ENCODE measurements around the gene CACNA1E.
A peak's percentile ranks its signal among the peaks of the same experiment; 100 is the strongest.

CACNA1E gene

GRCh38 chr1:181776044-181776443, 292.7 kb downstream of the CACNA1E start:
- no peak overlapping the region for H3K4me2 ChIP-seq (ENCODE audit: insufficient read depth, low read length, poor library complexity, severe bottlenecking)
- no CpG with 5 or more reads among the region's 10 CpGs for WGBS, 2 donors (ENCODE audit: extremely low coverage in 2 of 2, insufficient read length in 2 of 2, insufficient replicate concordance in 1 of 2)
- H3K14ac ChIP-seq (ENCODE audit: low read length), result no peak overlapping the region
- H2BK12ac ChIP-seq (ENCODE audit: low read length), result no peak overlapping the region
- no peak overlapping the region for H4K8ac ChIP-seq (ENCODE audit: low read depth, low read length)
- H3K9ac ChIP-seq (ENCODE audit: low read depth, low read length, poor library complexity), result no peak overlapping the region
- H3K9me3 ChIP-seq (replicated peaks in 1 of 2; ENCODE audit: control insufficient read depth in 2 of 2, insufficient read depth in 1 of 2, low read depth in 1 of 2, low read length in 2 of 2), result no peaks in the 10 kb centered on the region
- H2AK5ac ChIP-seq (ENCODE audit: low read depth, low read length), result no peak overlapping the region
- no peak overlapping the region for H4K91ac ChIP-seq (ENCODE audit: low read depth, low read length, poor library complexity)
- H3K4me3 ChIP-seq (ENCODE audit: low read length in 2 of 2), result no peak overlapping the region
- peaks cover 0 to 12% of the 10 kb centered on the region in 2 donors for H3K4me1 ChIP-seq (ENCODE audit: control insufficient read depth in 2 of 2, insufficient read depth in 1 of 2, low read depth in 1 of 2, low read length in 2 of 2)
- no peak overlapping the region for H3K23ac ChIP-seq (ENCODE audit: low read depth, low read length, poor library complexity)
- H2BK15ac ChIP-seq (ENCODE audit: low read length), result no peak overlapping the region
- DNase-seq (ENCODE audit: low spot score), result no peak
- no peak overlapping the region for H2BK5ac ChIP-seq (ENCODE audit: low read length)
- H2BK120ac ChIP-seq (ENCODE audit: low read depth, low read length), result no peak overlapping the region
- H2AFZ ChIP-seq (ENCODE audit: low read length), result no peak overlapping the region
- H3K4ac ChIP-seq (ENCODE audit: low read length), result no peak overlapping the region
- H3K36me3 ChIP-seq (replicated peaks in 1 of 2; ENCODE audit: control insufficient read depth in 2 of 2, insufficient read depth in 2 of 2, low read length in 2 of 2), result no peaks in the 10 kb centered on the region
- peak overlapping the region; percentile 18 for H3K18ac ChIP-seq (ENCODE audit: low read length)
- H3K27ac ChIP-seq (replicated peaks; ENCODE audit: low read length), result no peak overlapping the region
- no peaks in the 10 kb centered on the region for H3K79me1 ChIP-seq (ENCODE audit: low read depth, low read length)
- H3K27me3 ChIP-seq (ENCODE audit: control insufficient read depth in 3 of 3, insufficient read depth in 3 of 3, low read depth in 1 of 3, low read length in 3 of 3), result no peaks in the 10 kb centered on the region

GRCh38 chr1:181777286-181777685, 294.0 kb downstream of the CACNA1E start:
- Histone ChIP-seq H4K91ac (ENCODE audit: low read depth, low read length, poor library complexity) (no peak overlapping the region), H3K27ac (replicated peaks; ENCODE audit: low read length) (no peak overlapping the region)

GRCh38 chr1:181777812-181778211, 294.5 kb downstream of the CACNA1E start:
- Histone ChIP-seq H3K18ac (ENCODE audit: low read length) (no peak overlapping the region), H2BK15ac (ENCODE audit: low read length) (no peak overlapping the region), H3K79me1 (ENCODE audit: low read depth, low read length) (no peaks in the 10 kb centered on the region), H2BK12ac (ENCODE audit: low read length) (no peak overlapping the region), H3K4me3 (ENCODE audit: low read length in 2 of 2) (no peak overlapping the region), H3K4ac (ENCODE audit: low read length) (no peak overlapping the region), H3K23ac (ENCODE audit: low read depth, low read length, poor library complexity) (no peak overlapping the region), H3K27me3 (ENCODE audit: control insufficient read depth in 3 of 3, insufficient read depth in 3 of 3, low read depth in 1 of 3, low read length in 3 of 3) (no peaks in the 10 kb centered on the region), H3K14ac (ENCODE audit: low read length) (no peak overlapping the region), H3K4me1 (ENCODE audit: control insufficient read depth in 2 of 2, insufficient read depth in 1 of 2, low read depth in 1 of 2, low read length in 2 of 2) (peaks cover 0 to 14% of the 10 kb centered on the region in 2 donors), H3K27ac (replicated peaks; ENCODE audit: low read length) (no peak overlapping the region), H2BK5ac (ENCODE audit: low read length) (no peak overlapping the region), H3K9ac (ENCODE audit: low read depth, low read length, poor library complexity) (no peak overlapping the region), H4K8ac (ENCODE audit: low read depth, low read length) (no peak overlapping the region), H3K36me3 (replicated peaks in 1 of 2; ENCODE audit: control insufficient read depth in 2 of 2, insufficient read depth in 2 of 2, low read length in 2 of 2) (no peaks in the 10 kb centered on the region), H2AK5ac (ENCODE audit: low read depth, low read length) (no peak overlapping the region), H2AFZ (ENCODE audit: low read length) (no peak overlapping the region), H4K91ac (ENCODE audit: low read depth, low read length, poor library complexity) (no peak overlapping the region), H3K9me3 (replicated peaks in 1 of 2; ENCODE audit: control insufficient read depth in 2 of 2, insufficient read depth in 1 of 2, low read depth in 1 of 2, low read length in 2 of 2) (no peaks in the 10 kb centered on the region), H2BK120ac (ENCODE audit: low read depth, low read length) (no peak overlapping the region), H3K4me2 (ENCODE audit: insufficient read depth, low read length, poor library complexity, severe bottlenecking) (no peak overlapping the region)
- no peak for DNase-seq (ENCODE audit: low spot score)
- WGBS, 2 donors (ENCODE audit: extremely low coverage in 2 of 2, insufficient read length in 2 of 2, insufficient replicate concordance in 1 of 2), result no CpG with 5 or more reads among the region's 1 CpG

More at GRCh38 chr1:181777286-181777685, 294.0 kb downstream of the CACNA1E start:
- Histone ChIP-seq H3K18ac (ENCODE audit: low read length) (no peak overlapping the region), H2BK5ac (ENCODE audit: low read length) (no peak overlapping the region), H3K36me3 (replicated peaks in 1 of 2; ENCODE audit: control insufficient read depth in 2 of 2, insufficient read depth in 2 of 2, low read length in 2 of 2) (no peaks in the 10 kb centered on the region), H3K4ac (ENCODE audit: low read length) (no peak overlapping the region), H3K4me3 (ENCODE audit: low read length in 2 of 2) (no peak overlapping the region), H4K8ac (ENCODE audit: low read depth, low read length) (no peak overlapping the region), H3K9me3 (replicated peaks in 1 of 2; ENCODE audit: control insufficient read depth in 2 of 2, insufficient read depth in 1 of 2, low read depth in 1 of 2, low read length in 2 of 2) (no peaks in the 10 kb centered on the region), H3K14ac (ENCODE audit: low read length) (no peak overlapping the region), H3K4me2 (ENCODE audit: insufficient read depth, low read length, poor library complexity, severe bottlenecking) (no peak overlapping the region), H3K27me3 (ENCODE audit: control insufficient read depth in 3 of 3, insufficient read depth in 3 of 3, low read depth in 1 of 3, low read length in 3 of 3) (no peaks in the 10 kb centered on the region), H2AFZ (ENCODE audit: low read length) (no peak overlapping the region), H3K79me1 (ENCODE audit: low read depth, low read length) (no peaks in the 10 kb centered on the region), H3K23ac (ENCODE audit: low read depth, low read length, poor library complexity) (no peak overlapping the region), H2BK12ac (ENCODE audit: low read length) (no peak overlapping the region), H2BK15ac (ENCODE audit: low read length) (no peak overlapping the region), H2AK5ac (ENCODE audit: low read depth, low read length) (no peak overlapping the region), H3K9ac (ENCODE audit: low read depth, low read length, poor library complexity) (no peak overlapping the region), H3K4me1 (ENCODE audit: control insufficient read depth in 2 of 2, insufficient read depth in 1 of 2, low read depth in 1 of 2, low read length in 2 of 2) (peaks cover 0 to 12% of the 10 kb centered on the region in 2 donors), H2BK120ac (ENCODE audit: low read depth, low read length) (no peak overlapping the region)
- WGBS, 2 donors (ENCODE audit: extremely low coverage in 2 of 2, insufficient read length in 2 of 2, insufficient replicate concordance in 1 of 2), result no CpG with 5 or more reads among the region's 2 CpGs
- DNase-seq (ENCODE audit: low spot score), result no peak

GRCh38 chr1:181778640-181779260, 295.4 kb downstream of the CACNA1E start:
- Histone ChIP-seq H3K18ac (ENCODE audit: low read length) (no peak overlapping the region), H2AFZ (ENCODE audit: low read length) (no peak overlapping the region), H4K91ac (ENCODE audit: low read depth, low read length, poor library complexity) (no peak overlapping the region), H3K4me3 (ENCODE audit: low read length in 2 of 2) (no peak overlapping the region), H2BK5ac (ENCODE audit: low read length) (no peak overlapping the region), H2BK12ac (ENCODE audit: low read length) (no peak overlapping the region), H3K9me3 (replicated peaks in 1 of 2; ENCODE audit: control insufficient read depth in 2 of 2, insufficient read depth in 1 of 2, low read depth in 1 of 2, low read length in 2 of 2) (no peaks in the 10 kb centered on the region), H3K27me3 (ENCODE audit: control insufficient read depth in 3 of 3, insufficient read depth in 3 of 3, low read depth in 1 of 3, low read length in 3 of 3) (no peaks in the 10 kb centered on the region), H3K14ac (ENCODE audit: low read length) (no peak overlapping the region), H3K4ac (ENCODE audit: low read length) (no peak overlapping the region), H4K8ac (ENCODE audit: low read depth, low read length) (no peak overlapping the region), H3K23ac (ENCODE audit: low read depth, low read length, poor library complexity) (no peak overlapping the region), H3K9ac (ENCODE audit: low read depth, low read length, poor library complexity) (no peak overlapping the region), H2AK5ac (ENCODE audit: low read depth, low read length) (no peak overlapping the region), H3K4me2 (ENCODE audit: insufficient read depth, low read length, poor library complexity, severe bottlenecking) (no peak overlapping the region), H2BK15ac (ENCODE audit: low read length) (no peak overlapping the region), H3K79me1 (ENCODE audit: low read depth, low read length) (no peaks in the 10 kb centered on the region), H3K4me1 (ENCODE audit: control insufficient read depth in 2 of 2, insufficient read depth in 1 of 2, low read depth in 1 of 2, low read length in 2 of 2) (peaks cover 0 to 19% of the 10 kb centered on the region in 2 donors), H2BK120ac (ENCODE audit: low read depth, low read length) (no peak overlapping the region), H3K36me3 (replicated peaks in 1 of 2; ENCODE audit: control insufficient read depth in 2 of 2, insufficient read depth in 2 of 2, low read length in 2 of 2) (no peaks in the 10 kb centered on the region), H3K27ac (replicated peaks; ENCODE audit: low read length) (no peak overlapping the region)
- no CpG with 5 or more reads among the region's 4 CpGs for WGBS, 2 donors (ENCODE audit: extremely low coverage in 2 of 2, insufficient read length in 2 of 2, insufficient replicate concordance in 1 of 2)
- no peak for DNase-seq (ENCODE audit: low spot score)

Data from neuronal stem cell (in vitro differentiated cells).